Stimulated activated CD8-positive, alpha-beta memory T cell treated with anti-CD3 and anti-CD28 coated beads, Interleukin-12 subunit alpha, Interleukin-12 subunit beta, amount 100 ng/mL, for 4 hours (primary cell): ENCODE measurements around the gene TNPO3.
"Not testable (repeated sequence)": the region's sequence is repeated elsewhere in the genome, so short reads cannot be mapped to it uniquely, and the experiment has no call there.

ENCODE experiments used
- DNase-seq: peaks from one replicate; pipeline ENCODE4 v3.0.0-alpha.2; 2020; ENCODE audit warnings: low read depth

TNPO3 gene

DNA sequence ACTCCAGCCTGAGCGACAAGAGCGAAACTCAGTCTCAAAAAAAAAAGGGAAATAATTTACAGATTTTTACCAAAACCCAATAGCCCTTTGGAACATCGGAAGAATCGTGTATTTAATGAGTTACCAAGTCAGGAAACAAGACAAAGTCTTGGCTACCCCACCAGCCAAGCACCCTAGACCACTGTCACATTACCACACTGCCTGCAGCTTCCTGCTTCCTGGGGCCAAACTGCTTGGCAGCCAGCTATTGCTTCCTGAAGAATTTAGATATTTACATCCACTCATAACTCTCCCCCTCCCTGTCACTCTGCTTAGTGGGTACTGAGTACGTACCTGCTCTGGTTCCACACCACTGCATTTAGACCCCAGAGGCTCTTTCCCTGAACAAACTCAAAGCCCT, 14.1 kb upstream of the TNPO3 start:
- DNase-seq, result no peak

DNA sequence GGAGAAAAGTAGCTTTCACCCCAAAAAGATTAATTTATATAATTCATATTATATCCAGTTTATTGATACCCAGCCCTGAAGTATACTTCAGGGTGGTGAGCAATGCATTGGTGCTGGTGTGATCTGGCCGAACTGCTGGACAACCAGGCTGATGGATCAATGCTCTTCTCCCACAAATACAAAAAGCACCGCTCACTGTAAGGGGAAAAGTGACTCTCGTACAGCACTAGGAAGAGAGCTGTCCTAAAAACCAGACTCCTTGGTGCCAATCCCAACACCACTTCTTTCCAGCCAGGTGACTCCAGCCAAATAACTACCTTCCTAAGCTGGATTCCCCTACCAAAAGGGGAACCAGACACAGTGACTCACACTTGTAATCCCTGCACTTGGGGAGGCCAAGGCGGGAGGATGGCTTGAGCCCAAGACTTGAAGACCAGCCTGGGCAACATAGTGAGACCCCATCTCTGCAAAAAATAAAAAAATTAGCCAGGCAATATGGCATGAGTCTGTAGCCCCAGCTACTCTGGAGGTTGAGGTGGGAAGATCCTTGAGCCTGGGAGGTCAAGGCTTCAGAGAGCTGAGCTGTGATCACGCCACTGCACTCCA, 13.1 kb upstream of the TNPO3 start:
- no peak for DNase-seq

DNA sequence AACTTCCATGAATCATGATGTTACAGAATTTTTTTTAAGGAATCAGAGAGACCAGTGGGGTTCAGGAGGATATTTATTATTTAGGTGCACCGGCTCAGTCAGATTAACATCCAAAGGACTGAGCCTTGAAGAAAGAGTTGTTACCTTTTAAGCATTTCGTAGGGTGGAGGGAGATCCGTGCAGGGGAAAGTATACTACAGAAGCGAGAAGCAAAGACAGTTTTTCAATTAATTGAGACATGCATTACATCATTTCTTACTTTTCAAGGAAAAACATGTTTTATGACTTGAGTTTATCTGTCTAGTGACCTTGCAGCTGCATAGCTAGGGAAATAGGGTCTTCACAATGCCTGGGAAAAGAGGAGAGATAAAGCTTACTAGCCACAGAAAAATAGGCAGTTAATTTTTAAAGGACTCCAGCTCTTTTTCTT, 12.2 kb upstream of the TNPO3 start:
- DNase-seq, result not testable (repeated sequence)

DNA sequence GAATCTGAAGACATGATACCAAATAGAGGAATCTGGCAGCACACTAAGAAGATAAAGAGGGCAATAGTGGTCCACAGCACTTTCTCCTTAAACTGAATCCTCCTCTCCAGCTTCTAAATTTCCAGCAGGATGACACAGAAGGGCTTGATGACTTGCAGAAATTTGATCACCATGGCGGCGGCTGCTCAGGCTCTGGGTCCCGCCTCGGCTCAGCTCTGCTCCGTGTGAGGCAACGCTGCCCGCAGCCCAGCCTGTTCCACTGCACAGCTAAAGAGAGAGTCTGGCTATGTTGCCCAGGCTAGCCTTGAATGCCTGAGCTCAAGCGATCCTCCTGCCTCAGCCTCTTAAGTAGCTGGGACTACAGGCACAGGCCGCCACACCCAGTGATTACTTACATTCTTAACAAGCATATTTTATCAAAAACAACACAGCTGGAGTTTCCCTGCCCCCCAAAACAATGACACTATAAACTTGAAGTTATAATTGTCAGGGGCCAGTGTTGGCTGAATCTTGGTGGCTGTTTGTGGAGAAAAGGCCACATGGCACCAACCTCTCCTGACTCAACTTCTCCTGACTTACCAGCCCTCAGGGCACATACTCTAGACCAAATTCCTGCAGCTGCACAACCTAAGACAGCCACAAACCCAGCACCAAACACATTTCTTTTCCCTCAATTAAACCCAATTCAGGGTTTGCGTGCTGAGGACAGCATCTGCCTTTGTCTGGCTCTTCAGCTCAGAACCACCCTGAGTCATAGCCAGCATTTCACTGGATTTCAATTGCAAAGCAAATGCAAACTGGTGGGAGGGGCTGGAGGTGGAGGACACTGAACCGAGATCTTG, 11.6 kb upstream of the TNPO3 start:
- no peak for DNase-seq

DNA sequence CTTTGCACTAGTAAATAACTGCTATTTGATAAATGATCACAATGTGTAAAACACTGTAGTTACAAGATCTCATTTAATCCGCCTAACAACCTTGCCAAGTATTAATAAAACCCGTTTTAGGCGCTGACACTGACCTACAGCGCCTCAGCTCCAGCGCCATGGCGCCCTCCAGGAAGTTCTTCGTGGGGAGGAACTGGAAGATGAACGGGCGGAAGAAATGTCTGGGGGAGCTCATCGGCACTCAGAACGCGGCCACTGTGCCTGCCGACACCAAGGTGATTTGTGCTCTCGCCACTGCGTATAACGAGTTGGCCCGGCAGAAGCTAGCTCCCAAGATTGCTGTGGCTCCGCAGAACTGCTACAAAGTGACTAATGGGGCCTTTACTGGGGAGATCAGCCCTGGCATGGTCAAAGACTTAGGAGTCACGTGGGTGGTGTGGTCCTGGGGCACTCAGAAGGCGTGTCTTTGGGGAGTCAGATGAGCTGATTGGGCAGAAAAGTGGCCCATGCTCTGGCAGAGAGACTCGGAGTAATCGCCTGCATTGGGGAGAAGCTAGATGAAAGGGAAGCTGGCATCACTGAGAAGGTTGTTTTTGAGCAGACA, 1.1 kb upstream of the TNPO3 start:
- no peak for DNase-seq

DNA sequence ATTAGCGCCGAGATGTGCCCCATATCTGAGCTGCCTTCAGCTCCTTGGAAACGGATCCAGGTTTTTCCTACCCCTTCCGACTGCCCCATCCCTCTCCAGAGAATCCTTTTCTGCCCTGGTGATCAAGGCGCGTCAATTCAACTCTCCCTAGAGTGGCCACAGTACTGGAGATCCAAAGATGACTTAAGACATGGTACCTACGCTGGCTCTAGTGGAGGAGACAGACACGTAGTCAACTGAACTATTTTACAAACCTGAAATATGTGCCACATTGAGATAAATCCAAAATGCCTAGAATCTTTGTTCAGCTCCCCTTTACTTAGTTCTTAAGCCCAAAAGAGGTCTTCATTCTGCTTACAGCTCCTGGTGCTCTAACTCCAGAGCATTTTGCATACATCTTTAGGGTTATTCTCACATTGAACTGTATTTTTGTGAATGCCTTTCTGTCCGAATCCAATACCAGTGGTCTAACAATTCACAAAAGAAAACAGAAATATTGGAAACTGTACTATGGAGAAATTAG, 444 bp upstream of the TNPO3 start:
- DNase-seq, result no peak

DNA sequence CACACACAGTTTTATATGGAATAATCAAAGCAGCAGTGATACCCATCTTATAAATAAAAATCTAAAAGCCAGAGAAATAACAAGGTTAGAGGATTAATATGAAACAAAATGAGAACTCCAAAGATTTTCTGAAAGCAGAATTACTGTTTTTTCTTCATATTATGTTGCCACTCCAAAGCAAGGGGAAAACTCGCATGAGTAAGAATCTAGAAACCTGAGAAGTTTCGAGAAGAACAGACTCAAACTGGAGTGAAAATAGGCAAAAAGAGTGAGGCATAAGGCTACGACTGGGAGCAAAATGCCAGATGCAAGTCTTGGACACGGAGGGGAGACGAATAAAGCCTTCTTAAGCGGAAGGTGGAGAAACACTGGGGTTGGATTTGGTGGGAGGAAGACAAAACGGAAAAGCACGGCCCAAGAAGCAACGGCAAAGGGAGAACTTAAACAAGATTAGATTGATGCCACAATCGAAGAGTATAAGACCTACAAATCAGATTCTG, 923 bp downstream of the TNPO3 start:
- DNase-seq, result no peak

DNA sequence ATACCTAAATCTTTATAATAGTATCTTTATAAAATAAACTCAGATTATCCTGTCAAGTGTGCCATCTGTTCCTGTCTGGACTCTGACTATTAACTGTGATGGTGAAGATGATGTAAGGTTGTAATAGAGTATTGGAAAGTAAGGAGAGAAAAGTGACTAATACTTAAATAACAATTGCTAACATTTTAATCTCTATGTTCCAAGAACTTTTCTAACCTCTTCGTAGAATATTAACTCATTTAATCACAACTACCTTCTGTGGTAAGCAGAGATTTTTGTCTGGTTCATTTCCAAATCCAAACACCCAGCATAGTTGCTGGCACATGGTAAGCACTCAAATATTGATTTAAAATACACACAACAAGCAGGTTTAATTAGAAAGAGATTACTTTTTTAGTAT, 2.5 kb downstream of the TNPO3 start:
- no peak for DNase-seq

DNA sequence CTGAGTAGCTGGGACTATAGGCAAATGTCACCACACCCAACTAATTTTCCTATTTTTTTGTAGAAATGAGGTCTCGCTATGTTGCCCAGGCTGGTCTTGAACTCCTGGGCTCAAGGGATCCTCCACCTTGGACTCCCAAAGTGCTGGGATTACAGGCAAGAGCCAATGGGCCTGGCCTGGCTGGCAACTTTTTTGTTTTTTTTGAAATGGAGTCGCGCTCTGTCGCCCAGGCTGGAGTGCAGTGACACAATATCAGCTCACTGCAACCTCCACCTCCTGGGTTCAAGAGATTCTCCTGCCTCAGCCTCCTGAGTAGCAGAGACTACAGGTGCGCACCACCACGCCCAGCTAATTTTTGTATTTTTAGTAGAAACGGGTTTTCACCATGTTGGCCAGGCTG, 3.5 kb downstream of the TNPO3 start:
- not testable (repeated sequence) for DNase-seq

DNA sequence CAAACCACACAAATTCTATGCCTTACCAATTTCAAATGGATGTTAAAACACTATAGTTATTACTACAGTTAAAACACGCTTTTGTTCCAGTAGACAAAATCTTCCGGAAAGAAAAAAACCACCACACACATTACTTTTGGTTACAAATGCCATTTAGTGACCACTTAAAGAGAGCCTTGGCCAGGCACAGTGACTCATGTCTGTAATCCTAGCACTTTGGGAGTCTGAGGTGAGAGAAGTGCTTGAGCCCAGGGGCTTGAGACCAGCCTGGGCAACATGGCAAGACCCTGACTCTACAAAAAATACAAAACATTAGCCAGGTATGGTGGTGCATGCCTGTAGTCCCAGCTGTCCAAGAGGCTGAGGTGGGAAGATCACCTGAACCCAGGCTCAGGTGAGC, 7.2 kb downstream of the TNPO3 start:
- no peak for DNase-seq

DNA sequence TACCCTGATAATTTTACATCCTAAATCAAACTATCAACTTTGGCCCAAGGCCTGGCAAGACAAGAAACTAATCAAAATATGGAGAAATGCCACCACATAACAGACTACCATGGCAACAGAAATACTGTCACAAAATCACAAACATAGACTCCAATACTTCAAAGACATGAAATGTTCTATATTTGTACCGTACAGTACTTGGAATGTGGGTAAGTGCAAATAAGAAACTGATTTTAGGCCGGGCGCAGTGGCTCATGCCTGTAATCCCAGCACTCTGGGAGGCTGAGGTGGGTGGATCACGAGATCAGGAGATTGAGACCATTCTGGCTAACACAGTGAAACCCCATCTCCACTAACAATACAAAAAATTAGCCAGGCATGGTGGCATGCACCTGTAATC, 9.2 kb downstream of the TNPO3 start:
- DNase-seq, result no peak

DNA sequence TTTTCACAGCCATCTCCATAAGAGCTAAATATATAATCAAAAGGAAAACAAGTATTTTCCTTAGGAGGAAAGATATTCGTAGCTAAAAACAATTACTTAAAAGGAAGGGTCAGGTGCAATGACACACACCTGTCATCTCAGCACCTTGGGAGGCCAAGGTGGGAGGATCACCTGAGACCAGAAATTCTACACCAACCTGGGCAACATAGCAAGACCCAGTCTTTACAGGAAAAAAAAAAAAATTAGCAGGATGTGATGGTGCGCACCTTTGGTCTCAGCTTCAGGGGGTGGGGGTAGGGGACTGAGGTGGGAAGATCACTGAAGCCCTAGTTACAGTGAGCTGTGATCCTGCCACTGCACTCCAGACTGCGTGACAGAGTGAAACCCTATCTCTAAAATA, 11.9 kb downstream of the TNPO3 start:
- DNase-seq, result no peak

DNA sequence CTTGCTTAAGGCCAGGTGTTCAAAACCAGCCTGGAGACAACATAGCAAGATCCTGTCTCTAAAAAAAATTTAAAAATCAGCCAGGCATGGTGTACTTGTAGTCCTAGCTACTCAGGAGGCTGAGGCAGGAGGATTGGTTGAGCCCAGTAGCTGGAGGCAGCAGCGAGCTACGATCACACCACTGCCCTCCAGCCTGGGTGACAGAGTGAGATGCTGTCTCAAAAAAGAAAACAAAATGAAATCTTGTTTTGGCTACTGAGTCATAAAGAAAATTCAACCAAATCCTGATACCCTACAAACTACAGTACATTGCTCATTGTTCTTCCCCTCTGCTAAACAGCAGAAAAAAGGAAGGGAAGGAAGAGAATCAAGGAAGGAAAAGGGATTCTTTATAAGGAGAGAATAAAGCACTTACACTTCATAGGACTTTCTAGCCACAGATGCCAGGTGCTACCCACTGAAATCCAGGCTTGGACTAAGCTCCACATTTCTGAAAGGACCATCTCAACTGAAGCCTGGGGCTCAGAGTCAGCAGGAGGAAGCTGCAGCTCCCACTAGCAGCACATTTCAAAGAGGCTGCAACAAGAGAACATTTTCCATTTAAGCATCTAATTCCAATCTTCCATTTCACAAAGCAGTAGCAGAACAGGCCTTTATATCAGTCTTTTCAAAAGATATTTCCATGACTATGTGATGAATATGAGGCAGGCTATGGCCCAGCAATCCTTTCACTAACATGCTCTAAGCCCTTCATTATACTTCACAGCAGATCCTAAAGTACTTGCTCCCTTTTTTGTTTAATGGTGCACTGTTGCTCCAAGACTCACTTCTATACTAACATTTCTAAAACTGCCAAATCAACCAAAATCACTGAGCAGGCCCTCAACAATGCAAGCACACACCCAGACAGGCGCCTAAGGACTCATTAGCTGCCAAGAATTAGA, 13.5 kb downstream of the TNPO3 start:
- DNase-seq, result no peak

DNA sequence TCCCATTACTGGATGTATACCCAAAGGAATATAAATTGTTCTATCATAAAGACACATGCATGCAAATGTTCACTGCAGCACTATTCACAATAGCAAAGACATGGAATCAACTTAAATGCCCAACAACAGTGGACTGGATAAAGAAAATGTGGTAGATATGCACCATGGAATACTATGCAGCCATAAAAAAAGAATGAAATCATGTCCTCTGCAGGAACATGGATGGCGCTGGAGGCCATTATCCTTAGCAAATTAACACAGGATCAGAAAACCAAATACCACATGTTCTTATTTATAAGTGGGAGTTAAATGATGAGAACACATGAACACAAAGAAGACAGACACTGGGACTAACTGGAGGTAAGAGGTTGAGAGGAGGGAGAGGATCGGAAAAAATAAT, 16.4 kb downstream of the TNPO3 start:
- DNase-seq, result not testable (repeated sequence)

DNA sequence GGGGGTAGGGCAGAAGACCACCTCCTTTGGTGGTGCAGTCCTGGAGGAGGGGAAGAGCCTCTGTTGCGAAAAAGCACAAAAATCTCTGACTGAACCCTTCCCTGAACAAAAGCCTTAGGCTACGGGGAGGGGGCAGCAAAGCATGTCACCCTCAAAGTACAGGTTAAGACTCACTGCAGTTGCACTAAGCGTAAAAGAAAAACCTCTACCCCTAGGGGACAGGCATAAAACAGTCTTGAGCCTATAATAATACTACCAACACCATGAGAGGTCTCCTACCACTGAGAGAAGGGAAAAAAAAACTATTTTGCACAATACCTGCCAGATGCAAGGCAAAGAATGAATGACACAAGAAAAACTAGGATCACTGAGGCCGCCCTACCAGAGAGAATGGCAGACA, 17.3 kb downstream of the TNPO3 start:
- no peak for DNase-seq

DNA sequence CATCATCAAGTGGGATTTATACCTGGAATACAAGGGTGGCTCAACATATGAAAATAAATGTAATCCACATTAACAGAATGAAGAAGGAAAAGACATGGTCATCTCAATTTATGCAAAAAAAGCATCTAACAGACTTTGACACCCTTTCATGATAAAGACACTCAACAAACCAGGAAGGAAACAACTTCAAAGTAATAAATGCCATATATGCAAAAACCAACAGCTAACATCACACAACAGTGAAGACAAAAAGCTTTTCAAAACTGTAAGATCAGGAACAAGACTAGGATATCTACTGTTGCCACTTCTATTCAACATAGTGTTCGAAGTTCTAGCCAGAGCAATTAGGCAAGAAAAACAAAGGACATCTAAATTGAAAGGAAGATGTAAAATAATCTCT, 22.9 kb downstream of the TNPO3 start:
- DNase-seq, result no peak

DNA sequence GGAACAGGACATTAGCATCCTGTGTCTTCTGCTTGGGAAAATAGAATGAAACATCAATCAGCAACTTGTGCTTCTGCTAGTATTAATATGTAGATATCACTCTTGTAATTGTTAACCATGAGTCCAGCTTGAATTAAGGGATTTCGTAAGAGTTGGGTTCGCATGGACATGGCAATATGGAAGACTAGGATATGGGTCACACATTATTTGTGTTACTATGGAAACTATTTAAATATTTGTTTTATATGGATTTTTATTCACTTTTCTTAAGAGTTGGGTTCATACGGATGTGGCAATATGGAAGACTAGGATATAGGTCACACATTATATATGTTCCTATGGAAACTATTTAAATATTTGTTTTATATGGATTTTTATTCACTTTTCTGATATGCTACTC, 24.5 kb downstream of the TNPO3 start:
- no peak for DNase-seq

DNA sequence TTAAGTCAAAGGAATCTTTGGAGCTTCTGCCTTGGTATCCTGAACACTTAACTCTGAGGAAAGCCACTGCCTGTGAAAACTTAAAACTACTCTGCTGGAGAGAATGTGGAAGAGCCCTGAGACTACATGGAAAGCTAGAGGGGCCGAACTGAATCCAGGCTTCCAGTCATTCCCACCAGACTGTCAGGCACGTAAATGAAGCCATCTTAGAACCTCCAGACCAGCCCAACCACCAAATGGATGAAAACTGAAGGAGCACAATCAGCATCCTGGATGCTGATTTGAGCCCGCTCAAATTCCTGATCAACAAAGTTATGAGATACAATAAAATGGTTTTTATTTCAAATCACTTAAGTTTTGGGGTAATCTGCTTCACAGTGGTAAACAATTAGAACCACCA, 30.8 kb downstream of the TNPO3 start:
- no peak for DNase-seq

DNA sequence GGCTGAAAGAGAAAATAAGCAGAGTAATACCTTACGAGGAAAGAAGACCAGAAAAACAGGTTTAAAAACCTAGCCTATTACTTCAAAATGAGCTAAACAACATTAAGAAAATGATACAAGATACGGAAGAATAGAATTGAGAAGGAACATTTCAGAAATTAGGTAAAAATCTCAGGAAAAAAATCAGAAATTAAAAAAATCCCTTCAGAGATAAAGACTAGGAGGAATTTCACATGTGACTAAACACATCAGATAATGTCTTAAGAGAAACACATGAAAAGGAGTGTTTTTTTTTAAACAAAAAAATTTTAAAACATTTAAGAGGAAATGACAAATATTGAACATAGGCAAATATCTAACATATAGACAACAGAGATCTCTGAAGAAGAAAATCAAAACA, 33.3 kb downstream of the TNPO3 start:
- no peak for DNase-seq

DNA sequence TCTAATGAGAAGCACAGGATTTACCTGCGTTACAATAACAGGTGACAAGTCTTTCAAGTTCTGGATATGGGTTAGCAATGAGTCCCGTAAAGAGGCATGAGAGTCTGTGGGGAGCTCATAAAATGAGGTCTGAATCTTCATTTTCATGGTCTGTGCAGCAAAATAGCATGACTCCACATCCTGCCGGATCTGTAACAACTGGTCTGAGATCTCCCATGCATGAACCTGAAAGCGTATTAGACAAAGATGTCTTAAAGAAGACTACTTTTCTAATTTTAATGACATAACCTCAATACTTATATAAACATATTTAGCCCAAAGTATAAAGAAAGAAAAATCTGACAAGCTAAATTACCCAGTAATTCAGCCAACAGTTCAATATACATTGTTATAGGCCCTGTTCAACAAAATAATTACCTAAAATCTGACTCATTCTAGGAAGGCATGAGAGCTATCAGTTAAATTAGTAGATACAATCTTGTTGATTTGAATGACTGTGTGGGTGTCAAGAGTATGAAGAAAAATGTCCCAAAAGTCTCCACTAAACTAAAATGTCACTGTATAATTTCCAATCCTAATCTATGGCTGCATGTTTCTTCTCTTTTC, 36.9 kb downstream of the TNPO3 start:
- DNase-seq, result no peak

DNA sequence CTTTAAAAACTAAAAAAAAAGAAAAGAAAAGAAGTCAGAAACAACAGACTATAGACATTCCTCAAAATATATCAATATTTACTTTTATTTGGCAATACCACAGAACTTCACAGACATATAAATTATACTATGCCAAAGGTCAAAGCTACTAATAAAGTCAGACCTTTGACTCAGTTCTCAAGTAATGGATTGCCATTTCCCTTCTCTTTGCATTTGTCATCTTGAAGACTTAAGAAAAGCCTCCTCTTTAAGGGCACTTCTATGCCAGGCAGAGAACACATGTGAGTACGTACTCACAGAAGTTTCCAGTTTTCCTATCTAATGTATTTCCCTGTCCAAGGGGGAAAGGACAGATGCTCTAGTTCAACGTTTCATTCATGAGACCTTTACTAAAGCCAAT, 37.6 kb downstream of the TNPO3 start:
- DNase-seq, result no peak
